HEK293T (cell line): ENCODE results near the gene CLDN16.

ENCODE experiments used
- BHLHE40 ChIP-seq: fragments of 450-650 bp; IDR thresholded peaks from 2 replicates; pipeline ENCODE4 v1.6.1; 2016; ENCODE audit warnings: mild to moderate bottlenecking, moderate library complexity, borderline replicate concordance
- ELF4 ChIP-seq: fragments of 450-650 bp; IDR thresholded peaks from 2 replicates; pipeline ENCODE4 v1.6.1; 2017; ENCODE audit warnings: antibody characterized with exemption
- FOXK2 ChIP-seq: fragments of 450-650 bp; IDR thresholded peaks from 2 replicates; pipeline ENCODE4 v1.6.1; 2016; ENCODE audit warnings: mild to moderate bottlenecking
- FOXM1 ChIP-seq: fragments of 450-650 bp; IDR thresholded peaks from 2 replicates; pipeline ENCODE4 v1.6.1; 2017; ENCODE audit warnings: mild to moderate bottlenecking, borderline replicate concordance
- HDGF ChIP-seq: fragments of 450-650 bp; IDR thresholded peaks from 2 replicates; pipeline ENCODE4 v1.6.1; 2017; ENCODE audit warnings: antibody characterized with exemption, borderline replicate concordance
- L3MBTL2 ChIP-seq: fragments of 450-650 bp; conservative IDR thresholded peaks from 2 replicates; pipeline ENCODE4 v1.6.1; 2016; ENCODE audit warnings: mild to moderate bottlenecking
- PKNOX1 ChIP-seq: fragments of 450-650 bp; IDR thresholded peaks from 2 replicates; pipeline ENCODE4 v1.6.1; 2016
- SP1 ChIP-seq: fragments of 450-650 bp; IDR thresholded peaks from 2 replicates; pipeline ENCODE4 v1.6.1; 2017

GRCh38 chr3:190424478-190425439, 36.8 kb downstream of the CLDN16 start:
- TF ChIP-seq FOXM1 (no peak), FOXK2 (no peak), HDGF (no peak), BHLHE40 (no peak), ELF4 (no peak), SP1 (no peak), PKNOX1 (no peak), L3MBTL2 (no peak)
